ENCODE data around the gene WWOX. TPM values are rescaled to one million over a fixed set of nuclear protein-coding genes. Genes with fewer than 3 reads are reported as not detected.

The WWOX gene
- total RNA-seq, 1 donor from 2014 or later: 12.6 TPM

- no peaks in the 10 kb centered on the region for H3K36me3 ChIP-seq (ENCODE audit: control insufficient read depth, insufficient read depth, low read length)
- H3K27me3 ChIP-seq (ENCODE audit: control insufficient read depth, insufficient read depth, low read length): no peaks in the 10 kb centered on the region
- FAIRE-seq (no peak), DNase-seq (ENCODE audit: low read depth) (no peak)
- H3K4me3 ChIP-seq (ENCODE audit: low read depth, low read length): no peak overlapping the region
- no peak for TF ChIP-seq CTCF (IDR thresholded peaks at IDR 0.05; ENCODE audit: insufficient read depth, low read length, severe bottlenecking)
Measured at GRCh38 chr16:79210607-79211006, 1111.2 kb downstream of the WWOX start.

GRCh38 chr16:79211586-79211985, 1112.1 kb downstream of the WWOX start:
- DNase-seq (ENCODE audit: low read depth) (no peak), FAIRE-seq (no peak)

GRCh38 chr16:79212114-79212791, 1112.8 kb downstream of the WWOX start:
- no peak for TF ChIP-seq CTCF (IDR thresholded peaks at IDR 0.05; ENCODE audit: insufficient read depth, low read length, severe bottlenecking)
- no peaks in the 10 kb centered on the region for H3K27me3 ChIP-seq (ENCODE audit: control insufficient read depth, insufficient read depth, low read length)
- no peaks in the 10 kb centered on the region for H3K36me3 ChIP-seq (ENCODE audit: control insufficient read depth, insufficient read depth, low read length)
- DNase-seq (ENCODE audit: low read depth) (no peak), FAIRE-seq (no peak)
- H3K4me3 ChIP-seq (ENCODE audit: low read depth, low read length): no peak overlapping the region

More at GRCh38 chr16:79211586-79211985, 1112.1 kb downstream of the WWOX start:
- TF ChIP-seq CTCF (IDR thresholded peaks at IDR 0.05; ENCODE audit: insufficient read depth, low read length, severe bottlenecking): no peak
- H3K36me3 ChIP-seq (ENCODE audit: control insufficient read depth, insufficient read depth, low read length): no peaks in the 10 kb centered on the region
- H3K4me3 ChIP-seq (ENCODE audit: low read depth, low read length): no peak overlapping the region
- no peaks in the 10 kb centered on the region for H3K27me3 ChIP-seq (ENCODE audit: control insufficient read depth, insufficient read depth, low read length)

GRCh38 chr16:79213214-79213613, 1113.8 kb downstream of the WWOX start:
- no peak for TF ChIP-seq CTCF (IDR thresholded peaks at IDR 0.05; ENCODE audit: insufficient read depth, low read length, severe bottlenecking)
- Histone ChIP-seq H3K27me3 (ENCODE audit: control insufficient read depth, insufficient read depth, low read length) (no peaks in the 10 kb centered on the region), H3K36me3 (ENCODE audit: control insufficient read depth, insufficient read depth, low read length) (no peaks in the 10 kb centered on the region), H3K4me3 (ENCODE audit: low read depth, low read length) (no peak overlapping the region)
- FAIRE-seq (no peak), DNase-seq (ENCODE audit: low read depth) (no peak)

GRCh38 chr16:79215289-79215688, 1115.8 kb downstream of the WWOX start:
- FAIRE-seq: no peak
- TF ChIP-seq CTCF (IDR thresholded peaks at IDR 0.05; ENCODE audit: insufficient read depth, low read length, severe bottlenecking): no peak
- H3K4me3 ChIP-seq (ENCODE audit: low read depth, low read length): no peak overlapping the region
- no peaks in the 10 kb centered on the region for H3K36me3 ChIP-seq (ENCODE audit: control insufficient read depth, insufficient read depth, low read length)
- DNase-seq (ENCODE audit: low read depth): no peak
- no peaks in the 10 kb centered on the region for H3K27me3 ChIP-seq (ENCODE audit: control insufficient read depth, insufficient read depth, low read length)

Measured in bronchial epithelial cell (primary cell).